ENCODE data around the gene SLC6A13. TPM values are rescaled to one million over a fixed set of nuclear protein-coding genes. Genes with fewer than 3 reads are reported as not detected.

The SLC6A13 gene
- total and polyA plus RNA-seq, 4 donors: 0.23 to 12.0 (median 7.5) TPM

DNA sequence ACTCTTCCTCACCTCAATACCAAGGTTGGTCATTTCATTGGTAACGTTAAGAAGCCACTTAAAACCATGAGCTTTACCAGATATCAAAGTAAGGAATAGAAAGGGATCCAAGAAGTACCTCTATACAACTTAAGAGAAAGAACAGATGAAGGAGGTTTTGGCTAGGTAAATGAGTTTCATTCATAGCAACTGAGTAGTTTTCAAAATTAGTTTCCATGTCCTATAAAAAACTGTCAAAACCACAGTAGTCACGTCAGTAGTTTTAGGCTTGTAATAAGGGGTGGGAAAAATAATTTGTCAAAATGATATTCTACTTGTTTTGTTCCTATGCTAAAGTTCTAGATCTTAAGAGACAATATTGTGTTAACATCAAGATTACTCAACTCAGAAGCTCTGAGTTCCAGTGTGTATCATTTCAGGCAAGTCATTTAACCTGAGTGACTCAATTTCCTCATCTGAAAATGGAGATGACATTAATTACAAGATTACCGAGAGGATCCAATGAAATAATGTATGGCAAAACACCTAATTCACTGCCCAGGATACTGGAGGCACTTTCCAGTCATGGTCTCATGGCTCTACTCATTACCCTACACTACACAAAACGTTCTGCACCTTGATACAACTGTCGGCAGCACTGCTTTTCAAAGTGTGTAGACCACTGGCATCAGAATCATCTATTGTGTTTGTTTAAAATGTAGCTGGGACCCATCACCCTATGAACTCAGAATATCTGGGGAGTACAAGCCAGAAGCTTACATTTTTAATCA, 24.1 kb upstream of the SLC6A13 start:
- TF ChIP-seq SP1 (IDR thresholded peaks at IDR 0.05) (no peak), HNF4G (IDR thresholded peaks at IDR 0.05) (no peak), GABPA (IDR thresholded peaks at IDR 0.05 in 1 of 2, conservative IDR thresholded peaks at IDR 0.05 in 1 of 2) (no peak)
- Histone ChIP-seq H3K4me1 (ENCODE audit: control insufficient read depth in 4 of 4, insufficient read depth in 4 of 4, low read length in 3 of 4) (no peaks in the 10 kb centered on the region), H3K27me3 (ENCODE audit: control insufficient read depth in 4 of 4, insufficient read depth in 4 of 4, low read length in 3 of 4) (no peaks in the 10 kb centered on the region), H3K9ac (ENCODE audit: low read depth in 1 of 2, low read length in 2 of 2) (no peak overlapping the region), H3K9me3 (ENCODE audit: control insufficient read depth in 4 of 4, low read length in 3 of 4) (no peaks in the 10 kb centered on the region), H3K27ac (ENCODE audit: low read depth in 1 of 2, low read length in 2 of 2) (no peak overlapping the region), H3K36me3 (ENCODE audit: control insufficient read depth in 4 of 4, insufficient read depth in 3 of 4, low read depth in 1 of 4, low read length in 3 of 4) (peaks cover 1 to 31% (median 20%) of the 10 kb centered on the region in 4 donors), H3K4me3 (ENCODE audit: low read depth in 1 of 3, low read length in 3 of 3) (no peak overlapping the region)
- WGBS: 93% methylated on average over 5 of the region's 5 CpGs
- no peak for DNase-seq (ENCODE audit: low spot score)

DNA sequence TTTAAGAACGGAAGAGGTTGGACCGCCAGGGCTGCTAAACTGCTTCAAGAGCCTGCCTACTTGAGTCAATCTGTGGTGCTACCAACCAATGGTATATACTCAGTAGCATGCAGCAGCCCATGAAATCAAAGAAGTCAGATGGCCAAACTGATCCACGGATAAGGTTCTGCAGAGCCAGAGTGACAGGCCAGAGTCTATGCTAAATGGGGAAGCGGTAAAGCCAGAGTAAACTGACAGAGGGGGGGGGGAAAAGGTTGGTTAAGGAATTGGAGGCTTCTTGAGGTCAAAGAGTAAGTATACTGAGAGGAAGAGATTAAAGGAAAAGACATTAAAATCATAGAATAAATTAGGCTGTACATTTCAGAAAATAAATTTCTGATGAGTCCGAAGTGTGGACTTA, 15.4 kb upstream of the SLC6A13 start:
- H3K27ac ChIP-seq (ENCODE audit: low read depth in 1 of 2, low read length in 2 of 2): no peak overlapping the region
- no peak overlapping the region for H3K9ac ChIP-seq (ENCODE audit: low read depth in 1 of 2, low read length in 2 of 2)
- WGBS: 93% methylated on average over 5 of the region's 5 CpGs
- no peak for DNase-seq (ENCODE audit: low spot score)
- peaks cover 0 to 10% (median 4%) of the 10 kb centered on the region in 4 donors for H3K36me3 ChIP-seq (ENCODE audit: control insufficient read depth in 4 of 4, insufficient read depth in 3 of 4, low read depth in 1 of 4, low read length in 3 of 4)
- no peak overlapping the region for H3K4me3 ChIP-seq (ENCODE audit: low read depth in 1 of 3, low read length in 3 of 3)
- H3K27me3 ChIP-seq (ENCODE audit: control insufficient read depth in 4 of 4, insufficient read depth in 4 of 4, low read length in 3 of 4): no peaks in the 10 kb centered on the region
- no peaks in the 10 kb centered on the region for H3K9me3 ChIP-seq (ENCODE audit: control insufficient read depth in 4 of 4, low read length in 3 of 4)
- TF ChIP-seq RAD21 (IDR thresholded peaks at IDR 0.05) (no peak), HNF4G (IDR thresholded peaks at IDR 0.05) (no peak), GABPA (IDR thresholded peaks at IDR 0.05 in 1 of 2, conservative IDR thresholded peaks at IDR 0.05 in 1 of 2) (no peak)
- peaks cover 0 to 4% (median 1%) of the 10 kb centered on the region in 4 donors for H3K4me1 ChIP-seq (ENCODE audit: control insufficient read depth in 4 of 4, insufficient read depth in 4 of 4, low read length in 3 of 4)

DNA sequence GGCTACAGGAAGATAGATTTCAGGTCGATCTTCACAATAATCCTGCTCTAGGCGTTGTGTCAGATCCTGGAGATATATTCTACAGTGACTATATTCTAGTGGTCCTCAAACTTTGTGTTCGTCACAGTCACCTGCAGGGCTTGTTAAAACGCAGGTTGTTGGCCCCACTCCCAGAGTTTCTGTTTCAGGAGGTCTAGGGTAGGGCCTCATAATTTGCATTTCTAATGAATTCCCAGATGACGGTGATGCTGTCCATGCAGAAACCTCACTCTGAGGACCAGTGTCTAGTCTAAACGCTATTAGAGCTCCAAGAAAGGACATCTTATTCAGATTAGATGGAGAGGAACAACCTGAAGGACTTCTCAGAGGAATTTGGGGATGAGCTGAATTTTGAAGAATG, 13.2 kb upstream of the SLC6A13 start:
- no peak for TF ChIP-seq RXRA (IDR thresholded peaks at IDR 0.05)
- no peak for TF ChIP-seq RAD21 (IDR thresholded peaks at IDR 0.05)
- TF ChIP-seq JUND (IDR thresholded peaks at IDR 0.05): no peak
- TF ChIP-seq, protein P1, sequence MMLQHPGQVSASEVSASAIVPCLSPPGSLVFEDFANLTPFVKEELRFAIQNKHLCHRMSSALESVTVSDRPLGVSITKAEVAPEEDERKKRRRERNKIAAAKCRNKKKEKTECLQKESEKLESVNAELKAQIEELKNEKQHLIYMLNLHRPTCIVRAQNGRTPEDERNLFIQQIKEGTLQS (IDR thresholded peaks at IDR 0.05): no peak
- TF ChIP-seq SP1 (IDR thresholded peaks at IDR 0.05): no peak
- DNase-seq (ENCODE audit: low spot score): no peak
- Histone ChIP-seq H3K27ac (ENCODE audit: low read depth in 1 of 2, low read length in 2 of 2) (no peak overlapping the region), H3K27me3 (ENCODE audit: control insufficient read depth in 4 of 4, insufficient read depth in 4 of 4, low read length in 3 of 4) (no peaks in the 10 kb centered on the region), H3K9ac (ENCODE audit: low read depth in 1 of 2, low read length in 2 of 2) (no peak overlapping the region), H3K36me3 (ENCODE audit: control insufficient read depth in 4 of 4, insufficient read depth in 3 of 4, low read depth in 1 of 4, low read length in 3 of 4) (peaks cover 0 to 4% (median 3%) of the 10 kb centered on the region in 4 donors), H3K4me3 (ENCODE audit: low read depth in 1 of 3, low read length in 3 of 3) (no peak overlapping the region), H3K4me1 (ENCODE audit: control insufficient read depth in 4 of 4, insufficient read depth in 4 of 4, low read length in 3 of 4) (peaks cover 0 to 12% (median 2%) of the 10 kb centered on the region in 4 donors), H3K9me3 (ENCODE audit: control insufficient read depth in 4 of 4, low read length in 3 of 4) (no peaks in the 10 kb centered on the region)
- 89% methylated on average over 6 of the region's 6 CpGs for WGBS

DNA sequence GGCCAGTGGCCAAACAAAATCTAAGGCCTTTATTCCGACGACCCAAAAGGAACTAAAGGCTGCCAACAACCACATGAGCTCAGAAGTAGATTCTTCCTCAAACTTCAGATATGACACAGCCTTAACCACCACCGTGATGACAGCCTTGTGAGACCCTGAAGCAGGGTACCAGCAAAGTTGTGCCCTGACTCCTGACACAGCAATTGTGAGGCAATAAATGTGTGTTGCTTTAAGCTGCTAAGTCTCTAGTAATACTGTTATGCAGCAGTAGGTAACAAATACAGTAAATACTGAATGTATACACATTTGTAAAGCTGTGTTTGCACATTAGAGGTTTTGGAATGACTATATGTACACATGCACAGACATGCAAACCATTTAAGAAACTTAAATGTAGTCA, 10.7 kb upstream of the SLC6A13 start:
- DNase-seq (ENCODE audit: low spot score): no peak

More for the DNA sequence above, 10.7 kb upstream of the SLC6A13 start:
- no peaks in the 10 kb centered on the region for H3K9me3 ChIP-seq (ENCODE audit: control insufficient read depth in 4 of 4, low read length in 3 of 4)
- H3K27me3 ChIP-seq (ENCODE audit: control insufficient read depth in 4 of 4, insufficient read depth in 4 of 4, low read length in 3 of 4): no peaks in the 10 kb centered on the region
- H3K4me1 ChIP-seq (ENCODE audit: control insufficient read depth in 4 of 4, insufficient read depth in 4 of 4, low read length in 3 of 4): peaks cover 0 to 9% (median 1%) of the 10 kb centered on the region in 4 donors
- H3K36me3 ChIP-seq (ENCODE audit: control insufficient read depth in 4 of 4, insufficient read depth in 3 of 4, low read depth in 1 of 4, low read length in 3 of 4): no peaks in the 10 kb centered on the region
- no peak overlapping the region for H3K27ac ChIP-seq (ENCODE audit: low read depth in 1 of 2, low read length in 2 of 2)
- no peak overlapping the region for H3K4me3 ChIP-seq (ENCODE audit: low read depth in 1 of 3, low read length in 3 of 3)
- no peak overlapping the region for H3K9ac ChIP-seq (ENCODE audit: low read depth in 1 of 2, low read length in 2 of 2)
- TF ChIP-seq, protein P2, sequence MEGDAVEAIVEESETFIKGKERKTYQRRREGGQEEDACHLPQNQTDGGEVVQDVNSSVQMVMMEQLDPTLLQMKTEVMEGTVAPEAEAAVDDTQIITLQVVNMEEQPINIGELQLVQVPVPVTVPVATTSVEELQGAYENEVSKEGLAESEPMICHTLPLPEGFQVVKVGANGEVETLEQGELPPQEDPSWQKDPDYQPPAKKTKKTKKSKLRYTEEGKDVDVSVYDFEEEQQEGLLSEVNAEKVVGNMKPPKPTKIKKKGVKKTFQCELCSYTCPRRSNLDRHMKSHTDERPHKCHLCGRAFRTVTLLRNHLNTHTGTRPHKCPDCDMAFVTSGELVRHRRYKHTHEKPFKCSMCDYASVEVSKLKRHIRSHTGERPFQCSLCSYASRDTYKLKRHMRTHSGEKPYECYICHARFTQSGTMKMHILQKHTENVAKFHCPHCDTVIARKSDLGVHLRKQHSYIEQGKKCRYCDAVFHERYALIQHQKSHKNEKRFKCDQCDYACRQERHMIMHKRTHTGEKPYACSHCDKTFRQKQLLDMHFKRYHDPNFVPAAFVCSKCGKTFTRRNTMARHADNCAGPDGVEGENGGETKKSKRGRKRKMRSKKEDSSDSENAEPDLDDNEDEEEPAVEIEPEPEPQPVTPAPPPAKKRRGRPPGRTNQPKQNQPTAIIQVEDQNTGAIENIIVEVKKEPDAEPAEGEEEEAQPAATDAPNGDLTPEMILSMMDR (IDR thresholded peaks at IDR 0.05; ENCODE audit: low read depth, low read length, missing input control): no peak
- TF ChIP-seq, protein P3, sequence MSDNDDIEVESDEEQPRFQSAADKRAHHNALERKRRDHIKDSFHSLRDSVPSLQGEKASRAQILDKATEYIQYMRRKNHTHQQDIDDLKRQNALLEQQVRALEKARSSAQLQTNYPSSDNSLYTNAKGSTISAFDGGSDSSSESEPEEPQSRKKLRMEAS (IDR thresholded peaks at IDR 0.05): no peak
- 60% methylated on average over 3 of the region's 3 CpGs for WGBS

All from liver (tissue), 9 donors.